ENCODE measurements around the gene GET3. TPM values are rescaled to one million over a fixed set of nuclear protein-coding genes. Genes with fewer than 3 reads are reported as not detected.

Gene GET3
- total RNA-seq, 1 experiment from 2014 or later: 110 TPM

GRCh38 chr19:12689581-12690216, 47.6 kb upstream of the GET3 start (continued):
- TF ChIP-seq, protein P1, sequence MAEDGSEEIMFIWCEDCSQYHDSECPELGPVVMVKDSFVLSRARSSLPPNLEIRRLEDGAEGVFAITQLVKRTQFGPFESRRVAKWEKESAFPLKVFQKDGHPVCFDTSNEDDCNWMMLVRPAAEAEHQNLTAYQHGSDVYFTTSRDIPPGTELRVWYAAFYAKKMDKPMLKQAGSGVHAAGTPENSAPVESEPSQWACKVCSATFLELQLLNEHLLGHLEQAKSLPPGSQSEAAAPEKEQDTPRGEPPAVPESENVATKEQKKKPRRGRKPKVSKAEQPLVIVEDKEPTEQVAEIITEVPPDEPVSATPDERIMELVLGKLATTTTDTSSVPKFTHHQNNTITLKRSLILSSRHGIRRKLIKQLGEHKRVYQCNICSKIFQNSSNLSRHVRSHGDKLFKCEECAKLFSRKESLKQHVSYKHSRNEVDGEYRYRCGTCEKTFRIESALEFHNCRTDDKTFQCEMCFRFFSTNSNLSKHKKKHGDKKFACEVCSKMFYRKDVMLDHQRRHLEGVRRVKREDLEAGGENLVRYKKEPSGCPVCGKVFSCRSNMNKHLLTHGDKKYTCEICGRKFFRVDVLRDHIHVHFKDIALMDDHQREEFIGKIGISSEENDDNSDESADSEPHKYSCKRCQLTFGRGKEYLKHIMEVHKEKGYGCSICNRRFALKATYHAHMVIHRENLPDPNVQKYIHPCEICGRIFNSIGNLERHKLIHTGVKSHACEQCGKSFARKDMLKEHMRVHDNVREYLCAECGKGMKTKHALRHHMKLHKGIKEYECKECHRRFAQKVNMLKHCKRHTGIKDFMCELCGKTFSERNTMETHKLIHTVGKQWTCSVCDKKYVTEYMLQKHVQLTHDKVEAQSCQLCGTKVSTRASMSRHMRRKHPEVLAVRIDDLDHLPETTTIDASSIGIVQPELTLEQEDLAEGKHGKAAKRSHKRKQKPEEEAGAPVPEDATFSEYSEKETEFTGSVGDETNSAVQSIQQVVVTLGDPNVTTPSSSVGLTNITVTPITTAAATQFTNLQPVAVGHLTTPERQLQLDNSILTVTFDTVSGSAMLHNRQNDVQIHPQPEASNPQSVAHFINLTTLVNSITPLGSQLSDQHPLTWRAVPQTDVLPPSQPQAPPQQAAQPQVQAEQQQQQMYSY (CRISPR knock-in tag; IDR thresholded peaks at IDR 0.05): no peak
- TF ChIP-seq MXD4 (CRISPR knock-in tag; IDR thresholded peaks at IDR 0.05; ENCODE audit: borderline replicate concordance): no peak
- TF ChIP-seq NR3C1 (CRISPR knock-in tag; conservative IDR thresholded peaks at IDR 0.05; ENCODE audit: low read depth): no peak
- no peak for TF ChIP-seq GTF2I (CRISPR knock-in tag; conservative IDR thresholded peaks at IDR 0.05)
- no peak for TF ChIP-seq SMAD3 (CRISPR knock-in tag; IDR thresholded peaks at IDR 0.05; ENCODE audit: borderline replicate concordance)
- no peak for TF ChIP-seq ZBTB21 (CRISPR knock-in tag; IDR thresholded peaks at IDR 0.05; ENCODE audit: borderline replicate concordance)

GRCh38 chr19:12692960-12693359, 44.3 kb upstream of the GET3 start:
- DNase-seq (ENCODE audit: low spot score) (no peak), ATAC-seq (no peak)
- Mint-ChIP-seq H3K27me3 (ENCODE audit: low read depth) (no peaks in the 10 kb centered on the region), H3K9me3 (no peaks in the 10 kb centered on the region), H3K4me3 (no peak overlapping the region), H3K27ac (no peak overlapping the region), H3K36me3 (no peaks in the 10 kb centered on the region), H3K4me1 (peaks cover 3% of the 10 kb centered on the region)
- no peak for TF ChIP-seq USF1 (CRISPR knock-in tag; IDR thresholded peaks at IDR 0.05)
- TF ChIP-seq FOXP1 (CRISPR knock-in tag; IDR thresholded peaks at IDR 0.05; ENCODE audit: borderline replicate concordance): no peak
- CTCF ChIA-PET: interaction anchor here (0.8 kb wide), 1 partner anchor 16 kb away, joined by 3 read pairs; no protein-coding TSS in a partner anchor
- POLR2A ChIA-PET: no interaction called here

- Mint-ChIP-seq H3K27me3 (ENCODE audit: low read depth) (no peaks in the 10 kb centered on the region), H3K36me3 (peaks cover 7% of the 10 kb centered on the region; the same call in 1 of the 2 replicates), H3K9me3 (no peaks in the 10 kb centered on the region), H3K27ac (no peak overlapping the region), H3K4me1 (peaks cover 3% of the 10 kb centered on the region), H3K4me3 (no peak overlapping the region)
- no peak for TF ChIP-seq ZNF219 (CRISPR knock-in tag; IDR thresholded peaks at IDR 0.05; ENCODE audit: borderline replicate concordance)
- TF ChIP-seq, protein P2, sequence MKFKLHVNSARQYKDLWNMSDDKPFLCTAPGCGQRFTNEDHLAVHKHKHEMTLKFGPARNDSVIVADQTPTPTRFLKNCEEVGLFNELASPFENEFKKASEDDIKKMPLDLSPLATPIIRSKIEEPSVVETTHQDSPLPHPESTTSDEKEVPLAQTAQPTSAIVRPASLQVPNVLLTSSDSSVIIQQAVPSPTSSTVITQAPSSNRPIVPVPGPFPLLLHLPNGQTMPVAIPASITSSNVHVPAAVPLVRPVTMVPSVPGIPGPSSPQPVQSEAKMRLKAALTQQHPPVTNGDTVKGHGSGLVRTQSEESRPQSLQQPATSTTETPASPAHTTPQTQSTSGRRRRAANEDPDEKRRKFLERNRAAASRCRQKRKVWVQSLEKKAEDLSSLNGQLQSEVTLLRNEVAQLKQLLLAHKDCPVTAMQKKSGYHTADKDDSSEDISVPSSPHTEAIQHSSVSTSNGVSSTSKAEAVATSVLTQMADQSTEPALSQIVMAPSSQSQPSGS (CRISPR knock-in tag; IDR thresholded peaks at IDR 0.05; ENCODE audit: borderline replicate concordance, low read depth): no peak
- TF ChIP-seq, protein P3, sequence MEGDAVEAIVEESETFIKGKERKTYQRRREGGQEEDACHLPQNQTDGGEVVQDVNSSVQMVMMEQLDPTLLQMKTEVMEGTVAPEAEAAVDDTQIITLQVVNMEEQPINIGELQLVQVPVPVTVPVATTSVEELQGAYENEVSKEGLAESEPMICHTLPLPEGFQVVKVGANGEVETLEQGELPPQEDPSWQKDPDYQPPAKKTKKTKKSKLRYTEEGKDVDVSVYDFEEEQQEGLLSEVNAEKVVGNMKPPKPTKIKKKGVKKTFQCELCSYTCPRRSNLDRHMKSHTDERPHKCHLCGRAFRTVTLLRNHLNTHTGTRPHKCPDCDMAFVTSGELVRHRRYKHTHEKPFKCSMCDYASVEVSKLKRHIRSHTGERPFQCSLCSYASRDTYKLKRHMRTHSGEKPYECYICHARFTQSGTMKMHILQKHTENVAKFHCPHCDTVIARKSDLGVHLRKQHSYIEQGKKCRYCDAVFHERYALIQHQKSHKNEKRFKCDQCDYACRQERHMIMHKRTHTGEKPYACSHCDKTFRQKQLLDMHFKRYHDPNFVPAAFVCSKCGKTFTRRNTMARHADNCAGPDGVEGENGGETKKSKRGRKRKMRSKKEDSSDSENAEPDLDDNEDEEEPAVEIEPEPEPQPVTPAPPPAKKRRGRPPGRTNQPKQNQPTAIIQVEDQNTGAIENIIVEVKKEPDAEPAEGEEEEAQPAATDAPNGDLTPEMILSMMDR (IDR thresholded peaks at IDR 0.05): no peak
- TF ChIP-seq CBFB (CRISPR knock-in tag; IDR thresholded peaks at IDR 0.05; ENCODE audit: low read depth): no peak
- no peak for TF ChIP-seq GTF2I (CRISPR knock-in tag; conservative IDR thresholded peaks at IDR 0.05)
- TF ChIP-seq ZNF121 (CRISPR knock-in tag; IDR thresholded peaks at IDR 0.05): no peak
- no peak for TF ChIP-seq NR1H2 (CRISPR knock-in tag; IDR thresholded peaks at IDR 0.05)
- no peak for TF ChIP-seq RELA (CRISPR knock-in tag; IDR thresholded peaks at IDR 0.05; ENCODE audit: borderline replicate concordance)
- no peak for TF ChIP-seq ZNF263 (CRISPR knock-in tag; IDR thresholded peaks at IDR 0.05; ENCODE audit: low read depth)
- no peak for TF ChIP-seq PRRX2 (CRISPR knock-in tag; IDR thresholded peaks at IDR 0.05)
- ChIA-PET POLR2A (no interaction called here), CTCF (no interaction called here)
- no peak for ATAC-seq
- DNase-seq (ENCODE audit: low spot score): no peak
These were observed 42.7 kb upstream of the GET3 start for GRCh38 chr19:12694641-12695040.
